ENCODE results near the gene CACNA2D3.

The CACNA2D3 gene

DNA sequence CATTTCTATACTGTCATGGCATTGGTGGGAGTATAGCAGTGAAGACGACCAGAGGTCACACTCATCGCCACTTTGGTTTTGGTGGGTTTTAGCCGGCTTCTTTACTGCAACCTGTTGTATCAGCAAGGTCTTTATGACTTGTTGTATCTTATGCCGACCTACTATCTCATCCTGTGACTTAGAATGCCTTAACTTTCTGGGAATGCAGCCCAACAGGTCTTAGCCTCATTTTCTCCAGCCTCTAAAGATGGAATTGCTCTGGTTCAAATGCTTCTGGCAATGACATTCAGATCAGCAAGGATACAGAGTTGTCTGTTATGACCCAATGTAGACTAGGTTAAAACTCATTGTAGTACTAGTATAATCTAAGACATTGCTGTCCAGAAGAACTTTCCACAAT lies 860.5 kb downstream of the CACNA2D3 start:
- no peak overlapping the region for H3K4me3 ChIP-seq (ENCODE audit: insufficient read depth, low read length, poor library complexity, severe bottlenecking)
- no peaks in the 10 kb centered on the region for H3F3A ChIP-seq (ENCODE audit: insufficient read depth)
- H3K9me2 ChIP-seq (replicated peaks; ENCODE audit: insufficient read depth, low read length) = no peaks in the 10 kb centered on the region
- H3K27me3 ChIP-seq (ENCODE audit: low read length) = no peaks in the 10 kb centered on the region
- H2AFZ ChIP-seq (ENCODE audit: low read depth, low read length, severe bottlenecking) = no peak overlapping the region
- no peaks in the 10 kb centered on the region for H3K9me3 ChIP-seq (ENCODE audit: insufficient read depth, low read length)
- H3K79me2 ChIP-seq (ENCODE audit: insufficient read depth, low read length) = no peaks in the 10 kb centered on the region
- H3K4me2 ChIP-seq (ENCODE audit: low read depth, low read length, poor library complexity, severe bottlenecking) = no peak overlapping the region
- no peak for TF ChIP-seq EZH2phosphoT487 (conservative IDR thresholded peaks at IDR 0.05; ENCODE audit: low read length)
- TF ChIP-seq, protein P1, sequence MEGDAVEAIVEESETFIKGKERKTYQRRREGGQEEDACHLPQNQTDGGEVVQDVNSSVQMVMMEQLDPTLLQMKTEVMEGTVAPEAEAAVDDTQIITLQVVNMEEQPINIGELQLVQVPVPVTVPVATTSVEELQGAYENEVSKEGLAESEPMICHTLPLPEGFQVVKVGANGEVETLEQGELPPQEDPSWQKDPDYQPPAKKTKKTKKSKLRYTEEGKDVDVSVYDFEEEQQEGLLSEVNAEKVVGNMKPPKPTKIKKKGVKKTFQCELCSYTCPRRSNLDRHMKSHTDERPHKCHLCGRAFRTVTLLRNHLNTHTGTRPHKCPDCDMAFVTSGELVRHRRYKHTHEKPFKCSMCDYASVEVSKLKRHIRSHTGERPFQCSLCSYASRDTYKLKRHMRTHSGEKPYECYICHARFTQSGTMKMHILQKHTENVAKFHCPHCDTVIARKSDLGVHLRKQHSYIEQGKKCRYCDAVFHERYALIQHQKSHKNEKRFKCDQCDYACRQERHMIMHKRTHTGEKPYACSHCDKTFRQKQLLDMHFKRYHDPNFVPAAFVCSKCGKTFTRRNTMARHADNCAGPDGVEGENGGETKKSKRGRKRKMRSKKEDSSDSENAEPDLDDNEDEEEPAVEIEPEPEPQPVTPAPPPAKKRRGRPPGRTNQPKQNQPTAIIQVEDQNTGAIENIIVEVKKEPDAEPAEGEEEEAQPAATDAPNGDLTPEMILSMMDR (IDR thresholded peaks at IDR 0.05; ENCODE audit: insufficient read depth, low read length, poor library complexity, severe bottlenecking) = no peak
- no peaks in the 10 kb centered on the region for H3K36me3 ChIP-seq (ENCODE audit: low read length)
- H4K20me1 ChIP-seq (ENCODE audit: low read depth, low read length) = no peaks in the 10 kb centered on the region
- H3K27ac ChIP-seq (ENCODE audit: low read depth, low read length) = no peak overlapping the region
- no peak overlapping the region for H3K9ac ChIP-seq (ENCODE audit: low read length)

DNA sequence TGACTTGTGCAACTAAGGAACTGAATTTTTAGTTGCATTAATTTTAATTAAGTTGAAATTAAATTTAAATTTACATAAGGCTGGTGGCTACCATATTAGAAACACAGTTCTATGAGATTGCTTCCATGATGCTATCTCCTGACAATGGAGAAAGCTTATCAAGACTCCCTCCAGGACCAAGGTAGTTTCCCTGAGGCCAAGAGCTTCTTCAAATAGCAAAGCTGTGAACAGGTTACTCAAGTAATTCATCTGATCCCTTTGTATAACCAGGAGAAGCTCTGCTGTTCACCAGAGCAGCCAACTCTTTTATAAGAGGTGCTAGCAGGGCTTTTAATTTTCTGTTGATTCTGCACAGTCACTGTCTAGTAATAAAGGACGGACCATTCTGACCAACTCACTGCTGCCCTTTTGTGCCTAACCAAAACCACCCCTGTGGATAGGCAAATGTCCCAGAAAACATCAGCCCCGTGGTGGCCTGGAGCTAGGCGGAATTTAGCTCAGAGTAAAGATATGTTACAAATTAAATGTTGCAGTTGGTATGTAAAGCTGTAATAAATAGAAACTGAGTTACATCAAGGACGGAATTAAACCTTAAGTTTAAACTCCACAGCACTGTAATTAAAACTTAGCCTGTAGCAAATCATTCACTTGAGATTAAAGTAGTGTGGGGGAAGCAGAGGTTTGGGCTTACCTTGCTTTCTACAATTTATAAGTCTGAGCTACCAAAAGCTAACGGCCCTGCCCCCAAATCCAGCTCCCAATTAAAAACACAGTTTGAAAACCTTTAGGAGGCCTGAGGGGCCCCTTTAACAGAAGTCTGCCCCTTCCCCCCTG lies 861.1 kb downstream of the CACNA2D3 start:
- no peaks in the 10 kb centered on the region for H4K20me1 ChIP-seq (ENCODE audit: low read depth, low read length)
- H3K4me2 ChIP-seq (ENCODE audit: low read depth, low read length, poor library complexity, severe bottlenecking) = no peak overlapping the region
- no peaks in the 10 kb centered on the region for H3K27me3 ChIP-seq (ENCODE audit: low read length)
- H3F3A ChIP-seq (ENCODE audit: insufficient read depth) = no peaks in the 10 kb centered on the region
- H3K36me3 ChIP-seq (ENCODE audit: low read length) = no peaks in the 10 kb centered on the region
- H3K27ac ChIP-seq (ENCODE audit: low read depth, low read length) = no peak overlapping the region
- H2AFZ ChIP-seq (ENCODE audit: low read depth, low read length, severe bottlenecking) = no peak overlapping the region
- H3K9ac ChIP-seq (ENCODE audit: low read length) = no peak overlapping the region
- no peaks in the 10 kb centered on the region for H3K9me2 ChIP-seq (replicated peaks; ENCODE audit: insufficient read depth, low read length)
- H3K79me2 ChIP-seq (ENCODE audit: insufficient read depth, low read length) = no peaks in the 10 kb centered on the region
- no peak for TF ChIP-seq EZH2phosphoT487 (conservative IDR thresholded peaks at IDR 0.05; ENCODE audit: low read length)
- TF ChIP-seq, protein P1 (IDR thresholded peaks at IDR 0.05; ENCODE audit: insufficient read depth, low read length, poor library complexity, severe bottlenecking) = no peak
- no peaks in the 10 kb centered on the region for H3K9me3 ChIP-seq (ENCODE audit: insufficient read depth, low read length)
- no peak overlapping the region for H3K4me3 ChIP-seq (ENCODE audit: insufficient read depth, low read length, poor library complexity, severe bottlenecking)

DNA sequence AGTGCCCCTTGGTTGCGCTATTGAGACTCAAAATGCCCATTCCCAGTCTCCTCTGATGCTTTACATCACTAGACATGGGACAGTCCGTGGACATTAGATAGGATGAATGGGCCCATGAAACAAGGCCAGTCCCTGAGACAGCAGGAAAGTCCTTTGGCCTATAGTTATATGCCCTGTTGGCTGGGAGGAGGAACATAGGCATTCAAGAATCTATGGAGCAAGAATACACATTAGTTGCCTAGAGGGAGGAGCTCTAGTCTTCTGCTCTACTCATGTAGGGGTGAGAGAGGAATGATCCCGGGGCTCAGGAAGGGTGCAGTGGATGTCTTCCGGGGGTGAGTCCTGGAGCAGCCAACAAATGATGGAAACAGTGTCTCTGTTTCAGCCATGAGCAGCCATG lies 863.5 kb downstream of the CACNA2D3 start:
- H3K9me3 ChIP-seq (ENCODE audit: insufficient read depth, low read length) = no peaks in the 10 kb centered on the region
- H3K9me2 ChIP-seq (replicated peaks; ENCODE audit: insufficient read depth, low read length) = no peaks in the 10 kb centered on the region
- H3K4me3 ChIP-seq (ENCODE audit: insufficient read depth, low read length, poor library complexity, severe bottlenecking) = no peak overlapping the region
- H2AFZ ChIP-seq (ENCODE audit: low read depth, low read length, severe bottlenecking) = no peak overlapping the region
- H3K9ac ChIP-seq (ENCODE audit: low read length) = no peak overlapping the region
- H3K36me3 ChIP-seq (ENCODE audit: low read length) = no peaks in the 10 kb centered on the region
- H3K79me2 ChIP-seq (ENCODE audit: insufficient read depth, low read length) = no peaks in the 10 kb centered on the region
- H3K27me3 ChIP-seq (ENCODE audit: low read length) = no peaks in the 10 kb centered on the region
- H3K4me2 ChIP-seq (ENCODE audit: low read depth, low read length, poor library complexity, severe bottlenecking) = no peak overlapping the region
- H4K20me1 ChIP-seq (ENCODE audit: low read depth, low read length) = no peaks in the 10 kb centered on the region
- no peak overlapping the region for H3K27ac ChIP-seq (ENCODE audit: low read depth, low read length)
- TF ChIP-seq, protein P1 (IDR thresholded peaks at IDR 0.05; ENCODE audit: insufficient read depth, low read length, poor library complexity, severe bottlenecking) = no peak
- TF ChIP-seq EZH2phosphoT487 (conservative IDR thresholded peaks at IDR 0.05; ENCODE audit: low read length) = no peak
- H3F3A ChIP-seq (ENCODE audit: insufficient read depth) = no peaks in the 10 kb centered on the region

All from SU-DHL-6 (cell line).